ENCODE measurements around the gene HCFC1.
A peak's percentile ranks its signal among the peaks of the same experiment; 100 is the strongest.

The HCFC1 gene

GRCh38 chrX:153905481-153906095 is 66.0 kb downstream of the HCFC1 start:
- no peak for DNase-seq (ENCODE audit: low read depth in 2 of 3, low spot score in 2 of 3)

- DNase-seq (ENCODE audit: low read depth in 2 of 3, low spot score in 2 of 3): no peak
Measured at GRCh38 chrX:153903991-153904957, 67.3 kb downstream of the HCFC1 start, which contains the start of gene AVPR2. Gene AVPR2, plus strand, starts transcription at chrX:153904673. Its CDS starts 473 bp downstream, at chrX:153905146.

GRCh38 chrX:153903238-153903980 is 68.2 kb downstream of the HCFC1 start:
- DNase-seq (ENCODE audit: low read depth in 2 of 3, low spot score in 2 of 3): no peak

- DNase-seq (ENCODE audit: low read depth in 2 of 3, low spot score in 2 of 3): no peak
Measured at GRCh38 chrX:153902385-153902784, 69.2 kb downstream of the HCFC1 start.

- no peak for DNase-seq (ENCODE audit: low read depth in 2 of 3, low spot score in 2 of 3)
Measured at GRCh38 chrX:153901753-153902140, 69.9 kb downstream of the HCFC1 start.

- DNase-seq (ENCODE audit: low read depth in 2 of 3, low spot score in 2 of 3): peak in 1 of 3 experiments; percentile 31
Measured at GRCh38 chrX:153900831-153901752, 70.5 kb downstream of the HCFC1 start.

GRCh38 chrX:153897899-153898298 is 73.7 kb downstream of the HCFC1 start:
- DNase-seq (ENCODE audit: low read depth in 2 of 3, low spot score in 2 of 3): no peak
